ENCODE data around the gene BNIP3. TPM values are rescaled to one million over a fixed set of nuclear protein-coding genes. Genes with fewer than 3 reads are reported as not detected.
"Not testable (repeated sequence)": the region's sequence is repeated elsewhere in the genome, so short reads cannot be mapped to it uniquely, and the experiment has no call there.

The BNIP3 gene
- total RNA-seq, 1 donor, result 48.4 TPM

- DNase-seq (ENCODE audit: low read depth), result no peak
- H3K4me3 ChIP-seq (ENCODE audit: low read depth, low read length), result no peak overlapping the region
- TF ChIP-seq, protein P1, sequence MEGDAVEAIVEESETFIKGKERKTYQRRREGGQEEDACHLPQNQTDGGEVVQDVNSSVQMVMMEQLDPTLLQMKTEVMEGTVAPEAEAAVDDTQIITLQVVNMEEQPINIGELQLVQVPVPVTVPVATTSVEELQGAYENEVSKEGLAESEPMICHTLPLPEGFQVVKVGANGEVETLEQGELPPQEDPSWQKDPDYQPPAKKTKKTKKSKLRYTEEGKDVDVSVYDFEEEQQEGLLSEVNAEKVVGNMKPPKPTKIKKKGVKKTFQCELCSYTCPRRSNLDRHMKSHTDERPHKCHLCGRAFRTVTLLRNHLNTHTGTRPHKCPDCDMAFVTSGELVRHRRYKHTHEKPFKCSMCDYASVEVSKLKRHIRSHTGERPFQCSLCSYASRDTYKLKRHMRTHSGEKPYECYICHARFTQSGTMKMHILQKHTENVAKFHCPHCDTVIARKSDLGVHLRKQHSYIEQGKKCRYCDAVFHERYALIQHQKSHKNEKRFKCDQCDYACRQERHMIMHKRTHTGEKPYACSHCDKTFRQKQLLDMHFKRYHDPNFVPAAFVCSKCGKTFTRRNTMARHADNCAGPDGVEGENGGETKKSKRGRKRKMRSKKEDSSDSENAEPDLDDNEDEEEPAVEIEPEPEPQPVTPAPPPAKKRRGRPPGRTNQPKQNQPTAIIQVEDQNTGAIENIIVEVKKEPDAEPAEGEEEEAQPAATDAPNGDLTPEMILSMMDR (IDR thresholded peaks at IDR 0.05; ENCODE audit: insufficient read depth, low read depth, low read length), result no peak
Observed at GRCh38 chr10:131920693-131921092, 61.0 kb downstream of the BNIP3 start.

DNA sequence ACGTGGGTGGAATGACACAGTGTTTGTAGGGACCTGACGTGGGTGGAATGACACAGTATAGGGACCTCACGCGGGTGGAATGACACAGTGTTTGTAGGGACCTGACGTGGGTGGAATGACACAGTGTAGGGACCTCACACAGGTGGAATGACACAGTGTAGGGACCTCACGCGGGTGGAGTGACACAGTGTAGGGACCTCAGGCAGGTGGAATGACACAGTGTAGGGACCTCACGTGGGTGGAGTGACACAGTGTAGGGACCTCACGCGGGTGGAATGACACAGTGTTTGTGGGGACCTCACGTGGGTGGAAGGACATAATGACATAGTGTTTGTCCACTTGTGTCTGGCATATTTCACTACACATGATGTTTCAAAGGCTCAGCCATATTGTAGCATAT, 61.6 kb downstream of the BNIP3 start:
- no peak overlapping the region for H3K4me3 ChIP-seq (ENCODE audit: low read depth, low read length)
- TF ChIP-seq, protein P1 (IDR thresholded peaks at IDR 0.05; ENCODE audit: insufficient read depth, low read depth, low read length), result no peak
- DNase-seq (ENCODE audit: low read depth), result no peak

DNA sequence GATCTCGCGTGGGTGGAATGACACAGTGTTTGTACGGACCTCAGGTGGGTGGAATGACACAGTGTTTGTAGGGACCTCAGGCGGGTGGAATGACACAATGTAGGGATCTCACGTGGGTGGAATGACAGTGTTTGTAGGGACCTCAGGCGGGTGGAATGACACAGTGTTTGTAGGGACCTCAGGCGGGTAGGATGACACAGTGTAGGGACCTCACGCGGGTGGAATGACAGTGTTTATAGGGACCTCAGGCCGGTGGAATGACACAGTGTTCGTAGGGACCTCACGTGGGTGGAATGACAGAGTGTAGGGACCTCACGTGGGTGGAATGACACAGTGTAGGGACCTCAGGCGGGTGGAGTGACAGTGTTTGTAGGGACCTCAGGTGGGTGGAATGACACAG, 62.3 kb downstream of the BNIP3 start:
- H3K4me3 ChIP-seq (ENCODE audit: low read depth, low read length), result not testable (repeated sequence)

More for the DNA sequence above, 62.3 kb downstream of the BNIP3 start:
- DNase-seq (ENCODE audit: low read depth), result not testable (repeated sequence)

Other genes with a start within 250 kb of the BNIP3 start
- gene PPP2R2D, start 80.9 kb downstream of the BNIP3 start, total RNA-seq, result 25.4 and 30.7 TPM in 2 replicates
- under 0.01 and 0.43 TPM in 2 replicates for gene JAKMIP3, start 84.0 kb upstream of the BNIP3 start, total RNA-seq
- gene DPYSL4, start 205.0 kb upstream of the BNIP3 start, total RNA-seq, result under 0.01 and 0.86 TPM in 2 replicates